Glutamatergic neuron (in vitro differentiated cells): Measurements from ENCODE around the gene FAM118A. TPM values are rescaled to one million over a fixed set of nuclear protein-coding genes. Genes with fewer than 3 reads are reported as not detected.

Source experiments
- DNase-seq: peaks from one replicate; pipeline ENCODE4 v3.0.0; 2022
- H3K27ac Mint-ChIP-seq: one replicate; pipeline ENCODE4 v1.8.0; 2020; ENCODE audit warnings: mild to moderate bottlenecking, mixed read lengths, inconsistent platforms; ENCODE audit not compliant: unreplicated experiment
- H3K27me3 Mint-ChIP-seq: one replicate; pipeline ENCODE4 v1.8.0; 2020; ENCODE audit warnings: mild to moderate bottlenecking, moderate library complexity, mixed read lengths, inconsistent platforms; ENCODE audit not compliant: unreplicated experiment
- H3K36me3 Mint-ChIP-seq: one replicate; pipeline ENCODE4 v1.8.0; 2020; ENCODE audit warnings: mild to moderate bottlenecking, mixed read lengths, inconsistent platforms; ENCODE audit not compliant: unreplicated experiment
- H3K4me1 Mint-ChIP-seq: one replicate; pipeline ENCODE4 v1.8.0; 2020; ENCODE audit warnings: mild to moderate bottlenecking, low read depth, mixed read lengths, inconsistent platforms; ENCODE audit not compliant: unreplicated experiment
- H3K4me3 Mint-ChIP-seq: one replicate; pipeline ENCODE4 v1.8.0; 2020; ENCODE audit warnings: mild to moderate bottlenecking, mixed read lengths, inconsistent platforms; ENCODE audit not compliant: unreplicated experiment
- H3K9me3 Mint-ChIP-seq: one replicate; pipeline ENCODE4 v1.8.0; 2020; ENCODE audit warnings: mild to moderate bottlenecking, moderate library complexity, mixed read lengths, inconsistent platforms; ENCODE audit not compliant: unreplicated experiment
- total RNA-seq: library from RNA; stranded (reverse); fragmentation: NEBNext Ultra II Directional; extraction: Animal tissue kit (Norgen Biotek cat#: 25700); gene quantifications from one replicate; pipeline ENCODE4 v1.2.1, GENCODE V29; 2021; ENCODE audit not compliant: unreplicated experiment
- TF ChIP-seq, protein P1 (sequence below): fragments of 200-600 bp; sonication (generic); IDR thresholded peaks from one replicate; pipeline ENCODE4 v1.5.0; 2021; ENCODE audit not compliant: partially characterized antibody, unreplicated experiment

FAM118A gene
- total RNA-seq, 1 donor from 2014 or later: 28.0 TPM

DNA sequence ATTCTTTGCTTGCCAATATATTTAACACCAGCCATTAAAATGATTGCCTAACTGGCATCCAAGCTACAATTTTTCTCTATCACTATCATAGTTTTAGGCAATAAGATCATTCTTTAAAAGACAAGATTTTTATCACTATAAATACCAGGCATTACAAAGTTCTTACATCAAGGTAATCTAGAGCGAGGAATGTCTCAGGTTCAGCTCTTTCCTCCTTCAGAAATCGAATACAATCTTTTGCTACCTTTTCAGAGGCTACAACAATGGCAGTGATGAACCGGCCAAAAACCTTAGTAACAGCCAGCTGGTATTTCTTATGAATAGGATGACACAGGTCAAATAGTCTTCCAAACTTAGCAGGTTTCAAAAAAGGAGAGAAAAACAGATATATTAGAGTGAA lies 79.8 kb downstream of the FAM118A start:
- DNase-seq: no peak
- Mint-ChIP-seq H3K9me3 (peaks cover 2% of the 10 kb centered on the region), H3K4me3 (no peak overlapping the region), H3K27ac (no peak overlapping the region), H3K4me1 (no peaks in the 10 kb centered on the region), H3K36me3 (no peaks in the 10 kb centered on the region), H3K27me3 (no peaks in the 10 kb centered on the region)
- TF ChIP-seq, protein P1, sequence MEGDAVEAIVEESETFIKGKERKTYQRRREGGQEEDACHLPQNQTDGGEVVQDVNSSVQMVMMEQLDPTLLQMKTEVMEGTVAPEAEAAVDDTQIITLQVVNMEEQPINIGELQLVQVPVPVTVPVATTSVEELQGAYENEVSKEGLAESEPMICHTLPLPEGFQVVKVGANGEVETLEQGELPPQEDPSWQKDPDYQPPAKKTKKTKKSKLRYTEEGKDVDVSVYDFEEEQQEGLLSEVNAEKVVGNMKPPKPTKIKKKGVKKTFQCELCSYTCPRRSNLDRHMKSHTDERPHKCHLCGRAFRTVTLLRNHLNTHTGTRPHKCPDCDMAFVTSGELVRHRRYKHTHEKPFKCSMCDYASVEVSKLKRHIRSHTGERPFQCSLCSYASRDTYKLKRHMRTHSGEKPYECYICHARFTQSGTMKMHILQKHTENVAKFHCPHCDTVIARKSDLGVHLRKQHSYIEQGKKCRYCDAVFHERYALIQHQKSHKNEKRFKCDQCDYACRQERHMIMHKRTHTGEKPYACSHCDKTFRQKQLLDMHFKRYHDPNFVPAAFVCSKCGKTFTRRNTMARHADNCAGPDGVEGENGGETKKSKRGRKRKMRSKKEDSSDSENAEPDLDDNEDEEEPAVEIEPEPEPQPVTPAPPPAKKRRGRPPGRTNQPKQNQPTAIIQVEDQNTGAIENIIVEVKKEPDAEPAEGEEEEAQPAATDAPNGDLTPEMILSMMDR: no peak

Other genes starting within 250 kb of the FAM118A start
- gene NUP50, start 146.0 kb upstream of the FAM118A start, total RNA-seq: 79.0 TPM
- gene KIAA0930, start 69.0 kb upstream of the FAM118A start, total RNA-seq: 170 TPM
- not detected for gene UPK3A, start 25.0 kb upstream of the FAM118A start, total RNA-seq
- gene SMC1B, start 103.7 kb downstream of the FAM118A start, total RNA-seq: not detected
- 0.71 TPM for gene RIBC2, start 103.8 kb downstream of the FAM118A start, total RNA-seq
- 184 TPM for gene FBLN1, start 192.9 kb downstream of the FAM118A start, total RNA-seq